PC-3 (cell line): ENCODE measurements around the gene PDE9A. TPM values are rescaled to one million over a fixed set of nuclear protein-coding genes. Genes with fewer than 3 reads are reported as not detected.
A peak's percentile ranks its signal among the peaks of the same experiment; 100 is the strongest.

Source experiments
- ATAC-seq: fragments of 200-7000 bp; cut with Tn5 transposase; 2 replicates; pipeline ENCODE4 v1.9.1; 2020; ENCODE audit warnings: mild to moderate bottlenecking, moderate library complexity
- BruUV-seq: library from RNA; stranded (reverse); fragments of 400-500 nt; replicated peaks from 2 replicates; lab custom pipeline; 2021; lab: Mats Ljungman, UMichigan
- CTCF ChIA-PET: fragments of 300-600 bp; sonication (Branson Sonifier 250); formaldehyde crosslinking; loops from one replicate; lab custom pipeline; 2022; ENCODE audit warnings: antibody characterized with exemption; lab: Charles Lee
- POLR2A ChIA-PET: fragments of 300-600 bp; sonication (Branson Sonifier 250); formaldehyde crosslinking; loops from one replicate; lab custom pipeline; 2022; ENCODE audit warnings: antibody characterized with exemption; ENCODE audit not compliant: unreplicated experiment; lab: Charles Lee
- DNase-seq: peaks from one replicate; pipeline ENCODE4 v3.0.0-alpha.2; 2015
- H2AFZ ChIP-seq: fragments of 300-600 bp; sonication (generic); 2 replicates; pipeline ENCODE4 v1.6.0; 2016; ENCODE audit warnings: antibody characterized with exemption, low read length
- H3F3A ChIP-seq: fragments of 300-600 bp; sonication (generic); one replicate; pipeline ENCODE4 v1.6.0; 2017; ENCODE audit warnings: antibody characterized with exemption, low read length, control low read depth, mild to moderate bottlenecking; ENCODE audit not compliant: unreplicated experiment
- H3K27ac ChIP-seq: fragments of 300-600 bp; sonication (generic); 2 replicates; pipeline ENCODE4 v1.5.1; 2016; ENCODE audit warnings: mild to moderate bottlenecking, low read length
- H3K27me3 ChIP-seq: fragments of 300-600 bp; sonication (generic); 2 replicates; pipeline ENCODE4 v1.6.1; 2016; ENCODE audit warnings: low read length, mixed read lengths
- H3K36me3 ChIP-seq: fragments of 300-600 bp; sonication (generic); 2 replicates; pipeline ENCODE4 v1.6.1; 2016; ENCODE audit warnings: low read depth, mixed run types, low read length, mixed read lengths
- H3K4me1 ChIP-seq: fragments of 300-600 bp; sonication (generic); 2 replicates; pipeline ENCODE4 v1.5.1; 2016; ENCODE audit warnings: low read length; ENCODE audit not compliant: insufficient read depth
- H3K4me2 ChIP-seq: fragments of 300-600 bp; sonication (generic); 2 replicates; pipeline ENCODE4 v1.6.0; 2016; ENCODE audit warnings: low read length
- H3K4me3 ChIP-seq: fragments of 300-600 bp; sonication (generic); 2 replicates; pipeline ENCODE4 v1.5.1; 2016; ENCODE audit warnings: mild to moderate bottlenecking, low read length, mixed read lengths
- H3K79me2 ChIP-seq: fragments of 300-600 bp; sonication (generic); 2 replicates; pipeline ENCODE4 v1.6.1; 2017; ENCODE audit warnings: low read length, mixed read lengths
- H3K9ac ChIP-seq: fragments of 300-600 bp; sonication (generic); 2 replicates; pipeline ENCODE4 v1.6.0; 2016; ENCODE audit warnings: mild to moderate bottlenecking, low read length
- H3K9me2 ChIP-seq: fragments of 300-600 bp; sonication (generic); replicated peaks from 2 replicates; pipeline ENCODE4 v1.6.1; 2016; ENCODE audit warnings: mixed run types, low read length, mixed read lengths
- H3K9me3 ChIP-seq: fragments of 300-600 bp; sonication (generic); 2 replicates; pipeline ENCODE4 v1.6.1; 2016; ENCODE audit warnings: low read length, mixed read lengths
- H4K20me1 ChIP-seq: fragments of 300-600 bp; sonication (generic); 2 replicates; pipeline ENCODE4 v1.6.1; 2016; ENCODE audit warnings: low read length, mixed read lengths
- EZH2 ChIP-seq: fragments of 300-600 bp; sonication (generic); IDR thresholded peaks from one replicate; pipeline ENCODE4 v1.6.1; 2017; ENCODE audit warnings: antibody characterized with exemption, mild to moderate bottlenecking, low read length; ENCODE audit not compliant: unreplicated experiment
- EZH2phosphoT487 ChIP-seq: fragments of 300-600 bp; sonication (generic); IDR thresholded peaks from 2 replicates; pipeline ENCODE4 v1.6.1; 2018; ENCODE audit warnings: mild to moderate bottlenecking, antibody characterized with exemption, low read length, borderline replicate concordance
- intact Hi-C: fragments of 100-400 bp; cut with micrococcal nuclease; formaldehyde crosslinking; loops from 2 replicates; pipeline ENCODE4 v1.9.0; 2023
- total RNA-seq: library from RNA; depleted of rRNA; stranded (reverse); fragments of >200 nt; gene quantifications from 2 replicates; pipeline ENCODE4 v1.2.3, GENCODE V29; 2014
- TF ChIP-seq, protein P1 (sequence below): fragments of 300-600 bp; sonication (generic); conservative IDR thresholded peaks from 2 replicates; pipeline ENCODE4 v1.5.1; 2017; ENCODE audit warnings: antibody characterized with exemption, low read depth, mild to moderate bottlenecking, low read length

Gene PDE9A
- total RNA-seq, 1 experiment from 2014 or later, result 0.33 TPM

DNA sequence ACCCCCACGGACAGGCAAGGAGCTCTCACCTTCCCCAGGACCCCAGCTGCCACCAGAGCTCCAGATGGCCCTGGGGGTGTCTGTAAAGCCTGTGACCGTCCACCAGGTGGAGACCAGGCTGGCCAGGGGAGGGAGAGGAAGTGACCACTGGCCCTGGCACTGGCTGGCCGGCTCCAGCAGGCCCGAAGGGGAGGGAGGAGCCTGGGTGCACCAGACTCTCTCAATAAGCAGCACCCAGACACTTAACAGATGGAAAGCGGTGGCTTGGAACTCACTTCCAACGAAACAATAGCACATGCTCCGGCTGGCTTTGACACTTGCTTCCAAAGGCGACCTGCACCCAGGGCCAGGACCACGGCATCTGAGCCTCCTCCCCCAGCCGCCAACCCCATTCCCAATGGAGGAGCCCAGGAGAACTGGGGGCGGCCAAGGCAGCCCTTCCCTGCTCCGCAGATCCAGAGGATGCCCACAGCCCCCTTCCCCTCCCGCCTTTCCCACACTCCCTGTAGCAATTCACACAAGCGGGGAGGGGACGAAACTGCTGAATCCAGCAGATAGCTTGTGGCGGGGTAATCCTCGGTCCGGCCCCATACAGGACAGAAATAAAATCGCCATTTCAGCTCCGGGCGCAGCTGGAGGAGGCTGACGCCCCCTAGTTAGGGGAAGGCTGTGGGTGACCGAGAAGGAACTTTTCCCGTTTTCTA is 742 bp upstream of the PDE9A start:
- BruUV-seq, result no TSS peak
- no peaks in the 10 kb centered on the region for H3K9me2 ChIP-seq
- TF ChIP-seq EZH2phosphoT487 (peak; percentile 78; the same call in 1 of the 2 replicates), EZH2 (peak; percentile 98)
- TF ChIP-seq, protein P1, sequence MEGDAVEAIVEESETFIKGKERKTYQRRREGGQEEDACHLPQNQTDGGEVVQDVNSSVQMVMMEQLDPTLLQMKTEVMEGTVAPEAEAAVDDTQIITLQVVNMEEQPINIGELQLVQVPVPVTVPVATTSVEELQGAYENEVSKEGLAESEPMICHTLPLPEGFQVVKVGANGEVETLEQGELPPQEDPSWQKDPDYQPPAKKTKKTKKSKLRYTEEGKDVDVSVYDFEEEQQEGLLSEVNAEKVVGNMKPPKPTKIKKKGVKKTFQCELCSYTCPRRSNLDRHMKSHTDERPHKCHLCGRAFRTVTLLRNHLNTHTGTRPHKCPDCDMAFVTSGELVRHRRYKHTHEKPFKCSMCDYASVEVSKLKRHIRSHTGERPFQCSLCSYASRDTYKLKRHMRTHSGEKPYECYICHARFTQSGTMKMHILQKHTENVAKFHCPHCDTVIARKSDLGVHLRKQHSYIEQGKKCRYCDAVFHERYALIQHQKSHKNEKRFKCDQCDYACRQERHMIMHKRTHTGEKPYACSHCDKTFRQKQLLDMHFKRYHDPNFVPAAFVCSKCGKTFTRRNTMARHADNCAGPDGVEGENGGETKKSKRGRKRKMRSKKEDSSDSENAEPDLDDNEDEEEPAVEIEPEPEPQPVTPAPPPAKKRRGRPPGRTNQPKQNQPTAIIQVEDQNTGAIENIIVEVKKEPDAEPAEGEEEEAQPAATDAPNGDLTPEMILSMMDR, result peak; percentile 52
- H2AFZ ChIP-seq, result no peak overlapping the region
- H4K20me1 ChIP-seq, result no peaks in the 10 kb centered on the region
- H3K27me3 ChIP-seq, result peaks cover 67% of the 10 kb centered on the region
- H3F3A ChIP-seq, result no peaks in the 10 kb centered on the region
- DNase-seq (peak; percentile 41), ATAC-seq (peak; percentile 72)
- H3K9ac ChIP-seq, result no peak overlapping the region
- H3K4me3 ChIP-seq, result no peak overlapping the region
- no peak overlapping the region for H3K27ac ChIP-seq
- H3K4me1 ChIP-seq, result peaks cover 23% of the 10 kb centered on the region
- H3K4me2 ChIP-seq, result no peak overlapping the region
- ChIA-PET POLR2A (no interaction called here), CTCF (interaction anchor here (0.5 kb wide), 1 partner anchor 343 kb away, joined by 5 read pairs; no protein-coding TSS in a partner anchor)
- intact Hi-C loops, result loop anchor here (5.0 kb wide), 1 partner anchor 165 kb away; no protein-coding TSS in a partner anchor
- no peaks in the 10 kb centered on the region for H3K9me3 ChIP-seq
- no peaks in the 10 kb centered on the region for H3K36me3 ChIP-seq
- H3K79me2 ChIP-seq, result no peaks in the 10 kb centered on the region

DNA sequence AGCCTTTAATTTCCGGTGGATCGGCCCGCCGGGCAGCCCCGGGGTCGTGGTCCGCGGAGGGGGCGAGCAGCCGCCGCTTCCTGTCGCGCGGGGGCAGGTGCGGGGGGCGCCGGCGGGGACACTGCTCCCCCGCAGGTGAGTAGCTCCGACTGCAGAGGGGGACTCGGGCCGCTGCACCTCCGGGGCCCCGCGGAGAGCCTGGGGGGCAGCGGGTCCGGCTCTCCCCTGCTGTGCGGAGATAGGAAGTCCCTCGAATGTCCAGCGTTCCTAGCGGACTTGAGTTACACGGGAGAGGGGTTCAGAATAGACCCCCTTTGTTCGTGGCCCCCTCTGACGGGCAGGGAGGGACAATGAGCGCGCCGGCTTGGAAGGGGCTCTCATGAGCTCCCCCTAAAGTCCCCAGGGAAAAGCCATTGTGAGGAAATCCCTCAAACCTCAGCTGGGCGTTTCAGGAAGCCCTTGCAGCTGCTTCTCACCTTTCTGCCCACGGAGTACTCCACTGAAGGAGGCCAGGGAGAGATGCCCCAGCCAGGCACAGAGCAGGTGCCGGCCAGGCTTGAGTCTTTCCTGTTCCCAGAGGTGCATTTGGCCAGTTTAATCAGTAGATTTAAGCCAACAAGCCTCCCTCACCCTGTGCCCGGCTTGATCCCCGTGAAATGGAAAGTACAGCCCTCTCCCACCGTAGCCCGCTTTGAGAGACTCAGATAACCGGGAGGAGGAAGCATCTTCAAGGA is 925 bp downstream of the PDE9A start:
- Histone ChIP-seq H3F3A (no peaks in the 10 kb centered on the region), H4K20me1 (no peaks in the 10 kb centered on the region), H3K9ac (no peak overlapping the region), H3K4me2 (peak overlapping the region; percentile 21; the same call in 1 of the 2 replicates), H3K4me1 (peaks cover 23% of the 10 kb centered on the region), H3K79me2 (no peaks in the 10 kb centered on the region), H3K27ac (no peak overlapping the region), H3K4me3 (0 out of 2 replicates have a peak overlapping the region, but pooled peaks have one; percentile 29), H3K9me3 (no peaks in the 10 kb centered on the region), H2AFZ (no peak overlapping the region), H3K36me3 (no peaks in the 10 kb centered on the region), H3K27me3 (peaks cover 83% of the 10 kb centered on the region), H3K9me2 (no peaks in the 10 kb centered on the region)
- TF ChIP-seq EZH2phosphoT487 (peak; percentile 79), EZH2 (peak; percentile 96)
- TF ChIP-seq, protein P1, result no peak
- intact Hi-C loops, result loop anchor here (5.0 kb wide), 1 partner anchor 163 kb away; no protein-coding TSS in a partner anchor
- ChIA-PET CTCF (no interaction called here), POLR2A (no interaction called here)
- DNase-seq, result no peak
- BruUV-seq, result no TSS peak
- ATAC-seq, result no peak
